Muscle of leg (tissue), 11 donors: ENCODE results near the gene CNST. TPM values are rescaled to one million over a fixed set of nuclear protein-coding genes. Genes with fewer than 3 reads are reported as not detected.
"Not testable (repeated sequence)": the region's sequence is repeated elsewhere in the genome, so short reads cannot be mapped to it uniquely, and the experiment has no call there.

ENCODE experiments used
- DNase-seq: peaks from one replicate; pipeline ENCODE4 v3.0.0; 2013
- H3K27ac ChIP-seq: one replicate; pipeline ENCODE4 v1.5.1; 2013; ENCODE audit warnings: mild to moderate bottlenecking, low read length, control low read depth
- H3K27me3 ChIP-seq: one replicate; pipeline ENCODE4 v1.6.1; 2013; ENCODE audit warnings: low read length; ENCODE audit not compliant: control insufficient read depth, insufficient read depth
- H3K36me3 ChIP-seq: one replicate; pipeline ENCODE4 v1.6.1; 2013; ENCODE audit warnings: low read length; ENCODE audit not compliant: control insufficient read depth, insufficient read depth
- H3K4me1 ChIP-seq: one replicate; pipeline ENCODE4 v1.6.1; 2013; ENCODE audit warnings: low read length; ENCODE audit not compliant: control insufficient read depth, insufficient read depth
- H3K4me3 ChIP-seq: one replicate; pipeline ENCODE4 v1.5.1; 2013; ENCODE audit warnings: low read length, control low read depth
- H3K9me3 ChIP-seq: replicated peaks from 2 replicates; pipeline ENCODE4 v1.6.1; 2013; ENCODE audit warnings: low read depth, low read length; ENCODE audit not compliant: control insufficient read depth
- WGBS: methylation state at CpG from one replicate; pipeline ENCODE4 v1.1.5; 2013; ENCODE audit warnings: missing lambda C conversion rate; ENCODE audit not compliant: insufficient coverage; 5-methylcytosine and 5-hydroxymethylcytosine counted together
- polyA plus RNA-seq, 8 donors: library from polyadenylated mRNA; unstranded; fragments of 120-200 nt; gene quantifications; one replicate each; pipeline versions ENCODE4 v1.2.1 to v1.2.3, GENCODE V29; 2013; ENCODE audit warnings: inconsistent platforms in 1 of 8, low replicate concordance in 1 of 8; ENCODE audit not compliant: insufficient read length in 8 of 8, insufficient read depth in 1 of 8
- total RNA-seq: library from RNA; stranded (reverse); fragments of 120-200 nt; gene quantifications from one replicate; pipeline ENCODE4 v1.2.4, GENCODE V29; 2013

CNST gene
- total and polyA plus RNA-seq, 9 donors, result 10.5 to 15.3 (median 13.0) TPM

- H3K4me1 ChIP-seq, result peaks cover 8% of the 10 kb centered on the region
Observed at GRCh38 chr1:246569248-246570238, 3.3 kb downstream of the CNST start.

GRCh38 chr1:246571309-246571708 is 5.1 kb downstream of the CNST start:
- DNase-seq, result peak; percentile 38
- not testable (repeated sequence) for H3K9me3 ChIP-seq, H3K27ac ChIP-seq, H3K4me1 ChIP-seq, H3K27me3 ChIP-seq, H3K36me3 ChIP-seq, H3K4me3 ChIP-seq
- no CpG with 5 or more reads among the region's 4 CpGs for WGBS

More at GRCh38 chr1:246569248-246570238, 3.3 kb downstream of the CNST start:
- Histone ChIP-seq H3K4me3 (no peak overlapping the region), H3K36me3 (no peaks in the 10 kb centered on the region), H3K27me3 (no peaks in the 10 kb centered on the region), H3K9me3 (no peaks in the 10 kb centered on the region), H3K27ac (peak overlapping the region; percentile 63)
- peak; percentile 15 for DNase-seq
- 72% methylated on average over 5 of the region's 8 CpGs for WGBS

GRCh38 chr1:246571953-246572352 is 5.7 kb downstream of the CNST start:
- Histone ChIP-seq H3K27ac (no peak overlapping the region), H3K9me3 (no peaks in the 10 kb centered on the region), H3K4me3 (no peak overlapping the region), H3K36me3 (no peaks in the 10 kb centered on the region), H3K4me1 (no peaks in the 10 kb centered on the region), H3K27me3 (no peaks in the 10 kb centered on the region)
- no peak for DNase-seq
- 100% methylated on average over 1 of the region's 1 CpG for WGBS

GRCh38 chr1:246572785-246573184 is 6.5 kb downstream of the CNST start:
- no peaks in the 10 kb centered on the region for H3K27me3 ChIP-seq
- WGBS, result no CpG with 5 or more reads among the region's 3 CpGs
- peak; percentile 18 for DNase-seq
- H3K27ac ChIP-seq, result peak overlapping the region; percentile 37
- H3K36me3 ChIP-seq, result no peaks in the 10 kb centered on the region
- no peaks in the 10 kb centered on the region for H3K4me1 ChIP-seq
- H3K9me3 ChIP-seq, result no peaks in the 10 kb centered on the region
- H3K4me3 ChIP-seq, result no peak overlapping the region

- Histone ChIP-seq H3K27ac (peak overlapping the region; percentile 31), H3K4me1 (no peaks in the 10 kb centered on the region), H3K27me3 (no peaks in the 10 kb centered on the region), H3K4me3 (no peak overlapping the region), H3K9me3 (no peaks in the 10 kb centered on the region), H3K36me3 (no peaks in the 10 kb centered on the region)
- 86% methylated on average over 2 of the region's 6 CpGs for WGBS
- DNase-seq, result peak; percentile 54
Observed at GRCh38 chr1:246573491-246573890, 7.2 kb downstream of the CNST start.

- Histone ChIP-seq H3K27me3 (no peaks in the 10 kb centered on the region), H3K4me3 (no peak overlapping the region), H3K27ac (no peak overlapping the region), H3K9me3 (no peaks in the 10 kb centered on the region), H3K36me3 (no peaks in the 10 kb centered on the region), H3K4me1 (no peaks in the 10 kb centered on the region)
- no peak for DNase-seq
- 94% methylated on average over 2 of the region's 3 CpGs for WGBS
Observed at GRCh38 chr1:246576709-246577032, 10.4 kb downstream of the CNST start.

GRCh38 chr1:246577082-246577719 is 10.9 kb downstream of the CNST start:
- Histone ChIP-seq H3K36me3 (no peaks in the 10 kb centered on the region), H3K27ac (no peak overlapping the region), H3K4me3 (no peak overlapping the region), H3K27me3 (no peaks in the 10 kb centered on the region), H3K4me1 (no peaks in the 10 kb centered on the region), H3K9me3 (no peaks in the 10 kb centered on the region)
- no peak for DNase-seq
- WGBS, result no CpG with 5 or more reads among the region's 5 CpGs

- Histone ChIP-seq H3K9me3 (no peaks in the 10 kb centered on the region), H3K4me1 (no peaks in the 10 kb centered on the region)
Observed at GRCh38 chr1:246577720-246578106, 11.5 kb downstream of the CNST start.

GRCh38 chr1:246579818-246580217 is 13.6 kb downstream of the CNST start:
- Histone ChIP-seq H3K27ac (no peak overlapping the region), H3K27me3 (no peaks in the 10 kb centered on the region), H3K4me3 (no peak overlapping the region), H3K9me3 (no peaks in the 10 kb centered on the region), H3K4me1 (peaks cover 5% of the 10 kb centered on the region), H3K36me3 (no peaks in the 10 kb centered on the region)
- DNase-seq, result peak; percentile 28
- WGBS, result no CpG with 5 or more reads among the region's 3 CpGs

More at GRCh38 chr1:246577720-246578106, 11.5 kb downstream of the CNST start:
- no peak for DNase-seq
- no peaks in the 10 kb centered on the region for H3K36me3 ChIP-seq
- H3K4me3 ChIP-seq, result no peak overlapping the region
- WGBS, result no CpG with 5 or more reads among the region's 2 CpGs
- no peaks in the 10 kb centered on the region for H3K27me3 ChIP-seq
- no peak overlapping the region for H3K27ac ChIP-seq

- H3K36me3 ChIP-seq, result no peaks in the 10 kb centered on the region
- no peak for DNase-seq
- peaks cover 5% of the 10 kb centered on the region for H3K4me1 ChIP-seq
- no peak overlapping the region for H3K27ac ChIP-seq
- H3K27me3 ChIP-seq, result no peaks in the 10 kb centered on the region
- 93% methylated on average over 7 of the region's 15 CpGs for WGBS
- no peak overlapping the region for H3K4me3 ChIP-seq
- H3K9me3 ChIP-seq, result no peaks in the 10 kb centered on the region
Observed at GRCh38 chr1:246580497-246581370, 14.5 kb downstream of the CNST start.
